ENCODE data around the gene EDAR. TPM values are rescaled to one million over a fixed set of nuclear protein-coding genes. Genes with fewer than 3 reads are reported as not detected.
A peak's percentile ranks its signal among the peaks of the same experiment; 100 is the strongest.

EDAR gene
- polyA plus RNA-seq, 1 donor from 2014 or later: 0.26 TPM

- peak overlapping the region in 1 of 3 donors; percentile 17 for H3K27ac Mint-ChIP-seq
- no peaks in the 10 kb centered on the region for H3K4me1 Mint-ChIP-seq
- H3K36me3 Mint-ChIP-seq: no peaks in the 10 kb centered on the region
- peaks cover 2% of the 10 kb centered on the region for H3K27me3 Mint-ChIP-seq
- H3K9me3 Mint-ChIP-seq: no peaks in the 10 kb centered on the region
- no peak overlapping the region for H3K4me3 Mint-ChIP-seq
These were observed 56.2 kb downstream of the EDAR start for GRCh38 chr2:108932736-108933332.

DNA sequence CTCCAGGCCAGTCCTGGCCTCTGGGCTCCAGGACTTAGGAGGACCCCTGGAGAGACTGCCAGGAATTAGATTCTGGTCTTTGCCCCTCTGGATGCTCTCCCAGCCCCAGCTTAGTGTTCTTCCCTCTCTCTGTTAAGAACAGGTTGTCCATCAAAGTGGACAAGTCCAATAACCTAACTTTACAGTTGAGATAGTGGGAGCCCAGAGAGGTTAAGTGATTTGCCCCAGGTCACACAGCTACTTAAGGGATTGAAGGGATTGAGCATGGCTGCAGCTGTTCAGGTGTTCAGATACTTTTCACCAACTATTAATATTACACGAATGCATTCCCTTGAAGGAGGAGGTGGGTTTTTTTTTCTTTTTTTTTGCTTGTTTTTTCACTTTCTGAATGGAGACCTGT lies 57.6 kb downstream of the EDAR start:
- H3K27me3 Mint-ChIP-seq: peaks cover 2% of the 10 kb centered on the region
- H3K4me1 Mint-ChIP-seq: no peaks in the 10 kb centered on the region
- H3K36me3 Mint-ChIP-seq: no peaks in the 10 kb centered on the region
- H3K4me3 Mint-ChIP-seq: no peak overlapping the region
- no peak overlapping the region for H3K27ac Mint-ChIP-seq
- no peaks in the 10 kb centered on the region for H3K9me3 Mint-ChIP-seq

- H3K9me3 Mint-ChIP-seq: no peaks in the 10 kb centered on the region
- no peak overlapping the region for H3K27ac Mint-ChIP-seq
- H3K4me3 Mint-ChIP-seq: no peak overlapping the region
- peaks cover 2% of the 10 kb centered on the region for H3K36me3 Mint-ChIP-seq
- H3K4me1 Mint-ChIP-seq: no peaks in the 10 kb centered on the region
- H3K27me3 Mint-ChIP-seq: peaks cover 2% of the 10 kb centered on the region
These were observed 59.1 kb downstream of the EDAR start for GRCh38 chr2:108929807-108930425.

GRCh38 chr2:108928660-108929377 lies 60.2 kb downstream of the EDAR start:
- Mint-ChIP-seq H3K27ac (no peak overlapping the region), H3K4me3 (no peak overlapping the region), H3K4me1 (no peaks in the 10 kb centered on the region), H3K36me3 (peaks cover 2% of the 10 kb centered on the region), H3K9me3 (no peaks in the 10 kb centered on the region), H3K27me3 (peaks cover 2% of the 10 kb centered on the region)

GRCh38 chr2:108927936-108928659 lies 60.9 kb downstream of the EDAR start:
- Mint-ChIP-seq H3K9me3 (no peaks in the 10 kb centered on the region), H3K27ac (no peak overlapping the region), H3K4me3 (no peak overlapping the region), H3K36me3 (peaks cover 2% of the 10 kb centered on the region), H3K27me3 (peaks cover 2% of the 10 kb centered on the region), H3K4me1 (no peaks in the 10 kb centered on the region)

- Mint-ChIP-seq H3K27me3 (peaks cover 2% of the 10 kb centered on the region), H3K27ac (no peak overlapping the region), H3K4me1 (no peaks in the 10 kb centered on the region), H3K36me3 (peaks cover 2% of the 10 kb centered on the region), H3K9me3 (no peaks in the 10 kb centered on the region), H3K4me3 (no peak overlapping the region)
These were observed 61.6 kb downstream of the EDAR start for GRCh38 chr2:108927405-108927804.

- H3K4me1 Mint-ChIP-seq: no peaks in the 10 kb centered on the region
- H3K9me3 Mint-ChIP-seq: no peaks in the 10 kb centered on the region
- H3K27ac Mint-ChIP-seq: no peak overlapping the region
- H3K27me3 Mint-ChIP-seq: peaks cover 2% of the 10 kb centered on the region
- H3K4me3 Mint-ChIP-seq: no peak overlapping the region
- H3K36me3 Mint-ChIP-seq: peaks cover 2% of the 10 kb centered on the region
These were observed 62.2 kb downstream of the EDAR start for GRCh38 chr2:108926561-108927380.

DNA sequence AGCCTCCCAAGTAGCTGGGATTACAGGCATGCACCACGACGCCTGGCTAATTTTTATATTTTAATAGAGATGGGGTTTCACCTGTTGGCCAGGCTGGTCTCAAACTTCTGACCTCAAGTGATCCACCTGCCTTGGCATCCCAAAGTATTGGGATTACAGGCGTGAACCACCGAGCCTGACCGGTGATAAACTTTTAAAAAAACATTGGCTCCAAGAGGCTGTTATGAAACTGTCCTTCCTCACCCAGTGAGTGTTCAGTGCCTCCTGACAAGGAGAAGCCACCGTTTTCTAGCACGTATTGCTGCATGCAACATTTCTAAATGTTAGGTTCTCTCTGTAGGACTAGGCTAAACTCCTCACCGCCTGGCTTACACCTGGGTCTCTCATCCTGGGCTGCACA lies 63.3 kb downstream of the EDAR start:
- no peaks in the 10 kb centered on the region for H3K4me1 Mint-ChIP-seq
- H3K9me3 Mint-ChIP-seq: no peaks in the 10 kb centered on the region
- H3K27ac Mint-ChIP-seq: no peak overlapping the region
- no peak overlapping the region for H3K4me3 Mint-ChIP-seq
- H3K27me3 Mint-ChIP-seq: peaks cover 2% of the 10 kb centered on the region
- peaks cover 2% of the 10 kb centered on the region for H3K36me3 Mint-ChIP-seq

DNA sequence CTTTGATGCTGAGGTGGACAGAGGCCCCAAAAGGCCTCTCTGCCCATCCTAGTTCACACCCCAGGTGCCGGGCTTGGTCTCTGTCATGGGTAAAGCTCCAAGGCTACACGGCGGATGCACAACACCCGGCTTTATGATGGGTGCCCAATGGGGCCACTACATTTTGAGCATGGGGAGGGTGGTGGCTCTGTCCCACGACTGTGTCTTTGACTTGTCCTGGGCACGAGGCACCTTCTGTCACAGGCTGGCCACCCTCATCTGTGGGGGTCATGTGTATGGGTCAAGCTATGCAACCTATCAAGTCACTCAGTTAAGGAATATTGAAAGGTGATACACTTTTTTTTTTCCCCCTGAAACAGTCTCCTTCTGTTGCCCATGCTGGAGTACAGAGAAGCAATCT lies 63.7 kb downstream of the EDAR start:
- H3K9me3 Mint-ChIP-seq: no peaks in the 10 kb centered on the region
- H3K27ac Mint-ChIP-seq: no peak overlapping the region
- peaks cover 2% of the 10 kb centered on the region for H3K36me3 Mint-ChIP-seq
- peaks cover 2% of the 10 kb centered on the region for H3K27me3 Mint-ChIP-seq
- no peak overlapping the region for H3K4me3 Mint-ChIP-seq
- no peaks in the 10 kb centered on the region for H3K4me1 Mint-ChIP-seq

DNA sequence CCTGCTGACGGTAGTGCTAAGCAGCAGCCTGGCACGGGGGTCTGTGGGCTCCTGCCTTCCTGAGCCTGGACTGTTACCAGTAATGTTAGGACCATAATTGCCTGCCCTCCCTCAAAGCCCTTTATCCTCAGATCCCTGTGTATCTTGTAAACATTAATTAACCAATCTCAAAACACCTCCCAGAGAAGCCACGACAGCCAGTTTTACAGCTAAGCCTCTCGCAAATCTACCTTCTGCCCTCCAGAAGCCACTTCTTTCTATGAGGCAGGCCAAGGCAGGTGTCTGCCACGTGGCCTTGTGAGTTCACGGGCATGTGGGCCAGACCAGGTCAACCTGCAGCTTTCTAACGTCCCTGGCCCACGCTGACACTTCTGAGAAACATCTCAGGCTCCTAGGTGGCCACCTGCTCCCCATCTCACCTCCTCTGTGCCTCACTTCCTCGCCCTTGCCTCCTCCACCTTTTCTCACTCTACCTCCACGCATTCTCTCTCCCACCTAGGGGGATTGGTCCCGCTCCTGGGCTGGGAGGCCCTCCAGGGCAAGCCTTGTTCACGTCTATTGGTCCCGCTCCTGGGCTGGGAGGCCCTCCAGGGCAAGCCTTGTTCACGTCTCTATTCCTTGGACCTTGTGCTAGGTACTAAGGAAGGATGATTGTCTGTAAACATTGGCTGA lies 64.3 kb downstream of the EDAR start:
- Mint-ChIP-seq H3K4me3 (no peak overlapping the region), H3K27me3 (peaks cover 2% of the 10 kb centered on the region), H3K36me3 (peaks cover 2% of the 10 kb centered on the region), H3K27ac (no peak overlapping the region), H3K9me3 (no peaks in the 10 kb centered on the region), H3K4me1 (no peaks in the 10 kb centered on the region)

- Mint-ChIP-seq H3K4me3 (no peak overlapping the region), H3K27ac (no peak overlapping the region), H3K36me3 (peaks cover 2% of the 10 kb centered on the region), H3K9me3 (no peaks in the 10 kb centered on the region), H3K27me3 (peaks cover under 1% of the 10 kb centered on the region), H3K4me1 (no peaks in the 10 kb centered on the region)
These were observed 65.1 kb downstream of the EDAR start for GRCh38 chr2:108923736-108924579.

DNA sequence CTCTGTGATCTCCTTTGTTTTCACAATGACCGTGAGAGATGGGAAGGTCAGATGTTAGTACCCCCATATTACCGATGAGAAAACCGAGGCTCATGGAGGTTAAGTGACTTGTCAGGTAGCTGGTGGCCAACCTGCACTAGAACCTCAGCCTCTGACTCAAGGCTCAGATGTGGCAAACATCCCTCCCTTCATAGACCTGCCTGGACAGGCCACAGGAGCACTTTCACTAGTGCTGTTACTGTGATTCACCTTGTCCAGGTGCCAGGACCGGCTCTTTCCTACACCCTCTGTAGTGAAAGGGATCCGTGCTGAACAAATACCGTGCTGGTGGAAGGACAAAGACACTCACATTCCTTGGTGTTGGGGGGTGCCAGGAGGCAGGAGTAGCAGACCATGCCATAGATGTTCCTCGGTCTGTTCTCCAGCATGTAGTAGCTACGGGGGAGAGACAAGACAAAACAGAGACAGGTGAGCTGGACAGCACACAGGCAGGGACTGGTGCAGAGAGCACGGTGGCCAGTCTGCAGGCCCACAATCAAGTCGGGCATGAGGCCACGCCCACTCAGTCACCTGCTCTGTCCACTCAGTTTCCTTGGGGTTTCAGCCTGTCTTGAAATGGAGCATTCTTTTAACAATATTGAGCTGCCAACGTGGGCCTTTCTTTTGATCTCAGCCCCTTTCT lies 65.9 kb downstream of the EDAR start:
- Mint-ChIP-seq H3K27me3 (peaks cover 3% of the 10 kb centered on the region), H3K9me3 (no peaks in the 10 kb centered on the region), H3K4me1 (no peaks in the 10 kb centered on the region), H3K27ac (peak overlapping the region in 1 of 3 donors; percentile 22), H3K36me3 (peaks cover 2% of the 10 kb centered on the region), H3K4me3 (no peak overlapping the region)
